HUDEP-2 (cell line): ENCODE measurements around the gene DGCR6L.
"Not testable (repeated sequence)": the region's sequence is repeated elsewhere in the genome, so short reads cannot be mapped to it uniquely, and the experiment has no call there.

Experiments used
- DNase-seq, 76 experiments: peaks; one replicate each; lab custom pipeline; 2025; ENCODE audit not compliant: unreplicated experiment in 76 of 76; lab: John Stamatoyannopoulos, UW

Gene DGCR6L

DNA sequence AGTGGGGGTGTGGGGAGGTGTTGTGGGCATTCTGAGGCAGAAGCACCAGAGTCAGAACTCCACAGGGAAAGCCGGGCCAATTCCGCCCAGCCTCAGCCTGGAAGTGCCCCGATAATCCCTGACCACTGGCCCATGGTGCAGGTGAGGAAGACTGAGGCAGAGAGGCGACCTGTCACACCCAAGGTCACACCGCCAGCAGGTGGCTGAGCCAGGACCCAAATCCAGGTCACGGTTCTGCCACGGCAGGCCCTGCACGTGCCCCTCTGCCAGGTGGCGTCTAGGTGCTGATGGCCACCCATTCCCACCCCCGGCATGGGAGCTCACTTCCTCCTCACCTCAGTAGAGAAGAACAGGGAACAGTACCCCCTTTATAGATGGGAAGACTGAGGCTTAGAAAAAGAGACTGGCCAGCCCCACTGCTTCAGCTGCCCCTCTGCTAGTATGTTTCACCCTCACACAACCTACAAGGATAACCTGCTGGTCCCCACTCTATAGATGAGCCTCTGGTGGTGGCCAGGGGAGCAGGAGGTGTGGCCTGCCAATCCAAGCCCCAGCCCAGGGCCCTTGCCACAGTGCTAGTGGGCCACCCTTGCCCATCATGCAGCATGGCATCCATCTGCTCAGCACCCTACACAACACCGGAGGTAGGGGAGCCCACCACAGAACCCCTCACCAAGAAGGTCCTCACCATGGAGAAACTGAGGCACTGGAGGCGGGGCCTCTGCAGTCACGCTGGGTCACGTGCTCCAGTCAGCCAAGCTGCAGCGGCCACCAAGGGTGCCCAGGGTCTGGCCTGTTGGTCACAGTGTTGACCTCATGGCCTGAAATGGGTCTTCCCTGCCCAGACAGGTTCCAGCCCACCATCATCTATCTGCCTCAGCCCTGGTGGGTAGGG is 53.8 kb downstream of the DGCR6L start:
- not testable (repeated sequence) for DNase-seq

DNA sequence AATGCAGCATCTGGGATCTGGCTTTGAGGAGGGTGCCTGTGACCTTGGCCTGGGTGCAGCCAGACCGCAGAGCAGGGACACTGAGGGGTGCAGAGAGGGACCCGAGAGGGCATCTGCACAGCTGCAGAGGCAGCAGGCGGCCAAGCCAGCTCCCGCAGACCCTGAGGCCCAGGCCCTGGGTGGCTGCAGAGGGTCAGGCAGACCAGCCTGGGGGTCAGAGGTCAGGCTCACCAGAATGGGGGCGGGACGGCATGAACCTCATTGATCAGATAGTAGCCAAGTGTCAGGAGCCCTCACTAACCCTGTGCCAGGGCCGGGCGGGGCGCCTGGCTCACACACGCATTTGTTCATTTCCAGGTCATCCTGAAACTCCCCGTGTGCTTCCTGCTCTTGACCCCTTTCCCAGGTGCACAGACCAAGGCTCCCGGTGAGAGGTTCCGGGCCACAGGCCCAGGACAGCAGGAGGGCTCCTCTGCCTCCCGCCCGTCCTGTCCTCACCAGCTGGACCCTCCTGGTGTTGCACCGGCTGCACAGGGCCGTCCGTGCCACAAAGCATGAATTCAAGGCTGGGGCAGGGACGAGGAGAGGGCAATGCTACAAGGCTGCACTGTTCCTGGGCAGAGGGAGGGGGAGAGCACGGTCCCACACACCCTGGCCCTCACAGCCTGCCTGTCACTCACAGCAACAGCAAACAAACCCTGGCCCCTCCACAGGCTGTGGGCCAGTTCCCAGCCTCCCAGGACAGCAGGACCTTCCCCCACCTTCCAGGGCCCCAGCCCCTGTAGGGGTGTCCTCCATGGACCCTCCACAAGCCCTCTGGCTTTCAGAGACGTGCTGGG is 55.0 kb downstream of the DGCR6L start:
- DNase-seq = no peak
